Measurements from ENCODE around the gene ARHGEF12.

The ARHGEF12 gene

DNA sequence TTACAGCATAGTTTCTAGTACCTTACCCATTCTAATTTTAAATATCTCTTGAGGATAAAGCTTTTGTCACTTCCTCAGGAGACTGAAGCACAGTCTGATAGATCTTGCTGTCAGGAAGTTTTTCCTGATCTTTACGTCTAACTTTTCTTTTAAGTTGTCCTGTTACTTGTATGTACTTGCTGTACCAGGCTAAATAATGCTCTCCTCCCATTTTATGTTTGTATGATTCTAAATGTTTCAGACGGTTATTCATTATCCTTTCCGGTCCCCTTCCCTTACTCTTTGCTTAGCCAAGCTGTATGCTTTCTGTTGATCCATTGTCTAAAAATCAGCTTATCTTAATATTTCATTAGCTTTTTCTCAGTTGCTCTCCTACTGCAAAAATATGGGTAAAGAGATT is 6.0 kb downstream of the ARHGEF12 start:
- DNase-seq, result no peak

- DNase-seq, result no peak
Measured at GRCh38 chr11:120342678-120343077, 6.5 kb downstream of the ARHGEF12 start.

GRCh38 chr11:120343429-120343828 is 7.2 kb downstream of the ARHGEF12 start:
- no peak for DNase-seq

- DNase-seq, result no peak
Measured at GRCh38 chr11:120344302-120345004, 8.2 kb downstream of the ARHGEF12 start.

GRCh38 chr11:120346233-120346632 is 10.0 kb downstream of the ARHGEF12 start:
- DNase-seq, result no peak

DNA sequence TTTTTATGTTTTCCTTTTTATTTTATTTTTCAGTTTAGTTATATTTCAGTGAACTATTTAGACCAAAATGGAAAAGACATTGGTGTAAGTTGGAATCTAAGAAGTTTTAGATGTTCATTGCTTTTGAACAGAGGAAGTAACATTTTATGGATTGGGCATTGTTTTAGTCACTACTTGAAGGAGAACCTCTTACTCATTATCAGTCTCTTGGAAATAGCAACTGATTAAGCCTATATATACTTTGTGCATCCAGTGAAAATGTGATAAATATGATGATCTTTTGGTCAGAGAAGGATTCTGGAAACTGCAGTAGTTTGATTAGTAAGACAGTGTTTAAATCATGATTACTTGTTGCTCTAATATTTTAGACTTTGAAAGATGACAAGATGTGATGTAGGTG is 14.4 kb downstream of the ARHGEF12 start:
- no peak for DNase-seq

DNA sequence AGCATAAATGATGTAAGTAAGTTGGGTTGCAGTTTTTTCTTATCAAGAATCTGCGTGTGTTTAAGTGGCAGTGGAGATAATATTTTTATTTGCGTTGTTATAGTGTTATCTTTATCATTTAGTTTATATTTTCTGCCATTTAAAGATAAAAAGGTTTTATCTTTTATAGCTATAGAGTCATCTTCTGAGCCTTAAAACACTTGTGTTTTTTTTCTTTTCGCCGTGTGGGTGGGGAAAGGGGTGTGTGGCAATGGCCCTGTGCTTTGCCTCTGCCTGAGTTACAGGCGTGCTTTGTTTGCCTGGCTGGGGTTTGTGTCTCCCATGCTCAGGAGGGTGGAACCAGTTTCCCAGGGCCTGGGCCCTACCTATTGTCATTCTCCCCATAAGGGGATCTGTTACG is 16.2 kb downstream of the ARHGEF12 start:
- DNase-seq, result no peak

- DNase-seq, result no peak
Measured at GRCh38 chr11:120354068-120354467, 17.9 kb downstream of the ARHGEF12 start.

- DNase-seq, result no peak
Measured at GRCh38 chr11:120354779-120355178, 18.6 kb downstream of the ARHGEF12 start.

- DNase-seq, result no peak
Measured at GRCh38 chr11:120357620-120358019, 21.4 kb downstream of the ARHGEF12 start.

- DNase-seq, result no peak
Measured at GRCh38 chr11:120358729-120359128, 22.5 kb downstream of the ARHGEF12 start.

DNA sequence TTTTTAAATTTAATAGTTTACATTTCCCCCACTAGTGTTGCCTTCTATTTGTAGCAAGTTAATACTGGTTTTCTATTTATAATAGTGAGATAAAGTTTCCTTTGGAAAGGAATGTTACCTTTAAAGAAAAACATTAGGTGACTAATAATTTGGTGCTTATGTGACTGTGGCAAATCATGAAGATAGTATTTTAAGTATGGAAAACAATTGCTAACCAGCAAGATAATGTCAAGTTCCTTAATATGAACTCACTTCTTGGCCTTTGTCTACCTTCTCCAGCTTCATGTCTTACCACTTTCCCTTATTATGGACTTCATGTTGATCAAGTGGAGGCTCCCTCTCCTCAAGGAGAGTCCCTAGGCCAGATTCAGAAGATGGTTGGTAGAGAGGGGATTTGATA is 27.2 kb downstream of the ARHGEF12 start:
- DNase-seq, result no peak

GRCh38 chr11:120365512-120365911 is 29.3 kb downstream of the ARHGEF12 start:
- DNase-seq, result no peak

- DNase-seq, result no peak
Measured at GRCh38 chr11:120372296-120372695, 36.1 kb downstream of the ARHGEF12 start.

DNA sequence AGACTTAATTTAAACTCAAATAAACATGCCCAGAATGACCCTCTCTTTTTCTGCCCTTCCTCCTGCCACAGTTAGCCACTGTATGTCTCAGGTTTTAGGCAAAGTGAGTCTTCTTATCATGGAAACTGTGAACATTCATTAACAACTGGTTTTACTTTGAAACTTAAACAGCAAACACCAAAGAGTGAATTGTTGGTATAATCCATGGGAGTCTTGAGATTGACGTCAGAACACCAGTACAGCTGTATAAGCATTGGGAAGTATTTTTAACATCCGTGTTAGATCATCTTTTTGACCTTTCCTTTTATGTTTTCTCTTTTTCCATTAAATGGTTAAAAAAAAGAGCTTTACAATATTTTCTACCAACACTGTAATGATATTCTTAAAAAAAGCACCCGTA is 38.9 kb downstream of the ARHGEF12 start:
- DNase-seq, result no peak

GRCh38 chr11:120376547-120377182 is 40.5 kb downstream of the ARHGEF12 start:
- no peak for DNase-seq

GRCh38 chr11:120378474-120378873 is 42.3 kb downstream of the ARHGEF12 start:
- no peak for DNase-seq

DNA sequence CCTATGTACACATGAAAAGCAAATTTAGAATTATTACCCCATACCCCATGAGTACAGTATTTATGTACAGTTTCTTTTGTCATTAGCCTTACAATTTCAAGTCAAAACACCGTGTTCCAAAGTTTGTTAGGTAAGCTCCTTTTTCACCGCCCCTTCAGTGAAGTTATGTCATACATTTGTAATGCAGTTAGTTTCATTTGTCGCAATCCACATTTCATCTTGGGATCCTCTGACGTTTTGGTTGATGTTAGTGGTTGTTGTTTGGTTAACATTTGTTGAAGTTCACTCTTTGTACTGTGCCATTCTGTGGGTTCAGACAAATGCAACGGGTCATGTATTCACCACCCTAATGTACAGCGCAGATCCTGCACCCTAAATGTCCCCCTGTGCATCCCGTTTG is 45.2 kb downstream of the ARHGEF12 start:
- DNase-seq, result no peak

GRCh38 chr11:120383518-120384155 is 47.4 kb downstream of the ARHGEF12 start:
- no peak for DNase-seq

GRCh38 chr11:120384476-120384875 is 48.3 kb downstream of the ARHGEF12 start:
- no peak for DNase-seq

DNA sequence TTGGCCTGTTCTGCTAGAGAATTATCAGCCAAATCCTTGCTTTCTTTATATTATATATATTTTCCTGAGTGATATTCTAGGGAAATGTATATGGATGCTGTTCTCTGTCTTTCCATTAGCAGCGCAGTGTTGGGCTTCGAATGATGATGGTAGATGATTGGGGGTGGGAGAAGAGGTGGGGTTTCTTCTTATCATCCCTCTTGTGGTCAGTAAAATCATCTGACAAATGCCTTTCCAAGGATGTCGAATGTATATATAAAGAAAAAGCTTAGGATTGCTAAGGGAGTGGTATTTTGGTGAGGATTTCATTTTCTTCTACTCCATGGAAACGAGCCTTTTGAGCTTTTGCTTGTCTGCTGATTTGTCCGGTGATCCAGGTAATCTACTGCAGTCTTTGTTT is 48.9 kb downstream of the ARHGEF12 start:
- DNase-seq, result no peak

DNA sequence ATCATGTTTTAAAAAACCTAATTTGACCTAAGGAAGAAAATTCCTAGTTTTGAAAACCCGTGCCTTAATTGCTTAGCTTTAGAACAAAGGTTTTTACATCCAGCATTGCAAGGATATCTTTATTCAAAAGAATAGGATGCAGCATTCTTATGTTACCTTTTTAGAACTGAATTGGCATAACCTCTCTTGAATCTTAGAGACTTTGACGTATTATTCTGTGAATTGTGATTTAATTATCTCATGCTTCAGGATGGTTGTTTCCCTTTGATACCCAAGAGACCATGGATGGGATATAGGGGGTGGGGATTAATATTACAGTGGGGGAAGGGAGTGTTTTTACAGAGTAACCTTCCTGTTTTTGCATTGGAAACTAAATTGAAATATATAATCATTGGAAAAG is 49.4 kb downstream of the ARHGEF12 start:
- DNase-seq, result no peak

DNA sequence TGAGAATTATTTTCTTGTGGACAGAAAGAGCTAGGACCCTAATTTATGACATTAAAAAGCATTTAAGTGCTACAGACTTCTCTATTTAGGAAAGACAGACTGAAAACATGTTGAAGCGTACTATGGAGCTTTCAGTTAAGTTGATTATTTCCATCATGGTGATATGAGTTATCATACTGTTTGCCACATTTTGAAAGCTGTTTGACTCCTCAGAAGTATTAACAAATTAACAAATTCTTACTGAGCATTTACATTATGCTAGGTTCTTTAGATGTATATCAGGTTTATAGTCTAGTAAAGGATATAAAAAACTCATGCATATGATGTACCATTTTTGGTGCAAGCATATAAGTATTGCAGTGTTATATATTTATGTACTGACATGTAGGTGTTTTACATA is 50.1 kb downstream of the ARHGEF12 start:
- no peak for DNase-seq

GRCh38 chr11:120386774-120387371 is 50.7 kb downstream of the ARHGEF12 start:
- DNase-seq, result no peak

Data from NCI-H524 treated with DMSO at 0.1 percent for 48 hours (cell line).